IPS-18a (cell line): ENCODE data around the gene BPTF.
"Not testable (repeated sequence)": the region's sequence is repeated elsewhere in the genome, so short reads cannot be mapped to it uniquely, and the experiment has no call there.

Experiments
- H3K27ac ChIP-seq: one replicate; pipeline ENCODE4 v1.5.1; 2013; ENCODE audit warnings: low read length
- H3K27me3 ChIP-seq: one replicate; pipeline ENCODE4 v1.6.1; 2013; ENCODE audit warnings: mild to moderate bottlenecking, low read length; ENCODE audit not compliant: control insufficient read depth, insufficient read depth
- H3K36me3 ChIP-seq: one replicate; pipeline ENCODE4 v1.6.1; 2013; ENCODE audit warnings: low read depth, low read length; ENCODE audit not compliant: control insufficient read depth
- H3K4me1 ChIP-seq: one replicate; pipeline ENCODE4 v1.6.1; 2013; ENCODE audit warnings: low read depth, low read length; ENCODE audit not compliant: control insufficient read depth
- H3K4me3 ChIP-seq: one replicate; pipeline ENCODE4 v1.5.1; 2013; ENCODE audit warnings: low read length
- H3K9ac ChIP-seq: one replicate; pipeline ENCODE4 v1.6.1; 2013; ENCODE audit warnings: mild to moderate bottlenecking, low read length, moderate library complexity
- H3K9me3 ChIP-seq: one replicate; pipeline ENCODE4 v1.6.1; 2013; ENCODE audit warnings: low read depth, low read length; ENCODE audit not compliant: control insufficient read depth

Gene BPTF

GRCh38 chr17:67982686-67983382 is 157.5 kb downstream of the BPTF start:
- Histone ChIP-seq H3K27ac (no peak overlapping the region), H3K27me3 (no peaks in the 10 kb centered on the region), H3K9me3 (no peaks in the 10 kb centered on the region), H3K9ac (no peak overlapping the region), H3K4me3 (no peak overlapping the region), H3K36me3 (no peaks in the 10 kb centered on the region), H3K4me1 (no peaks in the 10 kb centered on the region)

- Histone ChIP-seq H3K9ac (no peak overlapping the region), H3K4me1 (no peaks in the 10 kb centered on the region), H3K27me3 (no peaks in the 10 kb centered on the region), H3K4me3 (no peak overlapping the region), H3K36me3 (no peaks in the 10 kb centered on the region), H3K9me3 (no peaks in the 10 kb centered on the region), H3K27ac (no peak overlapping the region)
Measured at GRCh38 chr17:67983383-67983688, 158.0 kb downstream of the BPTF start.

DNA sequence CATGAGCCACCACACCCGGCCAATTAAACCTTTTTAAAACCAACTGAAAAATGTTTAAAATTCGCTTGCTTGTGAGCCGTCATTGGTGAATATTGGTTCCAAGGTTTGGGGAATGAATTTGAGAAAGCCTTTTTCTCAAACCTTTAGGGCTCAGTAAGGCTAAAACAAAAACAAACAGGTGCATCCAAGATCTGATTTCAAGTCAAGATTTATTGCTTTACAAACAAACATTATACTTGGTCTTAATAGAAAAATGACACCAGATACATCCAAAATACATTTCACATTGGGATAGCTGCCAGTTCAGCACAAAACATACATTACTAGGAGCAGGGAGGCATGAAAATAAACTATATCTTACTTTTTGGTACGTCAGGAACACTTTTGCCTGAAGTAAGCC is 165.6 kb downstream of the BPTF start:
- no peak overlapping the region for H3K27ac ChIP-seq
- H3K4me1 ChIP-seq = peaks cover 14% of the 10 kb centered on the region
- no peaks in the 10 kb centered on the region for H3K36me3 ChIP-seq
- H3K4me3 ChIP-seq = no peak overlapping the region
- H3K9ac ChIP-seq = no peak overlapping the region
- peaks cover 22% of the 10 kb centered on the region for H3K27me3 ChIP-seq
- no peaks in the 10 kb centered on the region for H3K9me3 ChIP-seq

DNA sequence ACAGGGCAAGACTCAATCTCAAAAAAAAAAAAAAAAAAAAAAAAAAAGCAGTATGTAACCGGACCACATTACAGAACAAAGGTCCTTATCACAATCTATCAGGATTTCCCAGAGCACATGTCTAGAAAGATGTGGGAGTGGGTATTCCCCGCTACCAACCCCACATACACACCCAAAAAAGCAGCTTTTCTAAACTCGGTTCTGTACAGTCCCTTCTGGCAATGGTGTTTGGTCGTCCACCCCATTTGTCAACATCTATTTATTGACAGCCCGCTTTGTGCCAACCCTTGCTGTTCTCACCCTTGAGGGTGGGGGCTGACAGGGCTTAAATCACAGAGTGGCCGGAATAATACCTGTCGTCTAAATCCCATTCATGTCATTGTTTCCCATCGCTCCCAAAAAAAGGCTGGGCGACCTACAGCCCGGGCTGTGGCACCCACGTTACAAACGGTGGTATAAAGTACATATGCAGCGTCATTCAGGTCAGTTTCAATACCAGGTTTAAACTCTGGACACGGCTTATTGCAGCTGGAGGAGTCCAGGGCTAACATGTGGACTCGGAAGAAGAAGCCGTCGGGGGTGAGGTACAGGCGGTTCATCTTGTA is 167.3 kb downstream of the BPTF start:
- H3K36me3 ChIP-seq = no peaks in the 10 kb centered on the region

GRCh38 chr17:67993153-67993997 is 168.1 kb downstream of the BPTF start:
- H3K36me3 ChIP-seq = no peaks in the 10 kb centered on the region
- peaks cover 18% of the 10 kb centered on the region for H3K4me1 ChIP-seq
- no peaks in the 10 kb centered on the region for H3K9me3 ChIP-seq
- peaks cover 33% of the 10 kb centered on the region for H3K27me3 ChIP-seq
- H3K27ac ChIP-seq = no peak overlapping the region
- H3K9ac ChIP-seq = peak overlapping the region; percentile 72
- H3K4me3 ChIP-seq = peak overlapping the region; percentile 90

More for the DNA sequence above, 167.3 kb downstream of the BPTF start:
- peaks cover 33% of the 10 kb centered on the region for H3K27me3 ChIP-seq
- H3K27ac ChIP-seq = no peak overlapping the region
- peaks cover 18% of the 10 kb centered on the region for H3K4me1 ChIP-seq
- H3K9ac ChIP-seq = peak overlapping the region; percentile 72
- H3K4me3 ChIP-seq = peak overlapping the region; percentile 90
- H3K9me3 ChIP-seq = no peaks in the 10 kb centered on the region

DNA sequence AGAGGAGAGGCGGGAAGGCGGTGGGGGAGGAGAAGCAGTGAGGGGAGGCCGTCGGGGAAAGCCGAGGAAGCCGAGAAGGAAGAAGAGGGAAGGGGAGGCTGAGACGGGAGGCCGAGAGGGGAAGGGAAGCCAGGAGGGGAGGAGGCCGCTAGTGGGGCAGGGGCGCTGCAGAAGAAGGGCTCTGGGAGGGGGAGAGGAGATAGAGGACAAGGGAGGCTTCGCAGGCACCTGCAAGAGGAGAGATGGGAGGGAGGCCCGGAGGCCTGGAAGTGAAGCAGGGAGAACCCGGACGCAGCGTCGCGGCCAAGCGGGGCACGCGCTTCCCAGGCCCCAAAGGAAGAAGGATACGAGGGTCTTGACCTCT is 168.7 kb downstream of the BPTF start:
- Histone ChIP-seq H3K4me1 (peaks cover 18% of the 10 kb centered on the region), H3K36me3 (no peaks in the 10 kb centered on the region), H3K27me3 (peaks cover 33% of the 10 kb centered on the region), H3K9ac (peak overlapping the region; percentile 54), H3K27ac (no peak overlapping the region), H3K4me3 (peak overlapping the region; percentile 74), H3K9me3 (no peaks in the 10 kb centered on the region)

DNA sequence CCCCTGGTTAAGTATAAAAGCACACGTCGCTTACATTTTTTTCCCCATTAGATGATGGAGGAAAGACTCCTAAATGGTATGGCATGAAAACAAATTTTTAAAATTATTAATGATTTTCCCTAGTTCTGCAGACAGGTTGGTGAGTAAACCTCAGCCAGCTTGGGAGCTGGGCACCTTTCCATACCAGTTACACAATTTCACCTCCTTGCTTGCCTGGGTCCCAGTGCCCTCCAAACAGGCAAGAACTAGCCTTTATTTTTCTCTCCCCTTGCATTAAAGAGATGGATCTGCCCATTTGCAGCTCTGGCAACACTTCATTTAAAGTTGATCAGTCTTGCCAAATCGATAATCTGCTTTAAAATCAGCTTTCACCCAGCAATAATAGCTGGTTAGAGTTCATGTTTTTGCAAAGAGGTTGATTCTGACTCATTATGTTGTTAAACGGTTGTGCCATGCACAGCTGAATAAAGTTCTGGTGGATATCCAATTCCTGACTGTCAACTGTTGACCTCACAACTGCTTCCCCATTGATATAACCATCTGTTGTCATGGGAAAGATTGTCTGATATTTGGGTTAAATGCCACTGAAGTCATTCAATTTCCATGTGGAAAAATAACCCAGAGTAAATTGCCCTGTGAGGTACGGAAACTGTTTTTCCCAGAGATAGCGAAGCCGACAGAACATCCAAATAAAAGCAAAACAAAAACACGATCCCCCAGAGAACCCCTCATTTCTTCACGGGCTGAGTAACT is 169.7 kb downstream of the BPTF start:
- no peak overlapping the region for H3K27ac ChIP-seq
- H3K4me3 ChIP-seq = peak overlapping the region; percentile 70
- peak overlapping the region; percentile 25 for H3K9ac ChIP-seq
- peaks cover 18% of the 10 kb centered on the region for H3K4me1 ChIP-seq
- H3K27me3 ChIP-seq = peaks cover 33% of the 10 kb centered on the region
- H3K9me3 ChIP-seq = no peaks in the 10 kb centered on the region
- H3K36me3 ChIP-seq = no peaks in the 10 kb centered on the region

GRCh38 chr17:67995570-67996263 is 170.4 kb downstream of the BPTF start:
- Histone ChIP-seq H3K27ac (no peak overlapping the region), H3K9me3 (no peaks in the 10 kb centered on the region), H3K4me1 (peaks cover 18% of the 10 kb centered on the region), H3K4me3 (peak overlapping the region; percentile 70), H3K36me3 (no peaks in the 10 kb centered on the region), H3K27me3 (peaks cover 33% of the 10 kb centered on the region), H3K9ac (peak overlapping the region; percentile 13)

DNA sequence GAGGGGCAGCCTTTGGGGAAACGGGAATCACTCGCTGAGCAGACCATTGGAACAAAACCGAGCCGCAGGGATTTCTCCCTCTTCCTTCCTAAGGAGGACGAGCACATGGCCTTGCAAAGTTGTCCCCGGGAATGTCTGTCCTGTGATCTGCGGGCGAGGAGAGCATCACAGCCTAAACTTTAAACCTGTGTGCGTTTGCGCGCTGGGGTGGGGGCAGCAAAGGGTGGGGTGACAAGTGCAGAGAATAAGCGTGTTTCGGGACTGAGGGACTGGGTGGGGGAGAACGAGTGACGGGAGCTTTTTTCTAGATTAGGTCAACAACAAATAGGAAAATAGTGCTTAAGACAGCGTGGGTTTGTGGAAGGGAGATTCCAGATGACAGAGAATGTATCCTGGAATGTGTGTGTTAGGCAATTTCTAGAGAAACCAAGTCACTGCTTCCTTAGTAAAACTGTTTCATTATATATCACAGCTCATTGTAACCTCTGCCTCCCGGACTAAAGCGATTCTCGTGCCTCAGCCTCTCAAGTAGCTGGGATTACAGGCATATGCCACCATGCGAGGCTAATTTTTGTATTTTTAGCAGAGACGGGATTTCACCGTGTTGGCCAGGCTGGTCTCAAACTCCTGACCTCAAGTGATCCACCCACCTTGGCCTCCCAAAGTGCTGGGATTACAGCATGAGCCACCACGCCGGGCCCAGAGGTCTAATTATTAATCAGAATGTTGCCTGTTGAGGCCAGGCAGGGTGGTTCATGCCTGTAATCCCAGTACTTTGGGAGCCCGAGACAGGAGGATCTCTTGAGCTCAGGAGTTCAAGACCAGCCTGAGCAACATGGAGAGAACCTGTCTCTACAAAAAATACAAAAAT is 171.2 kb downstream of the BPTF start, which contains the start of gene C17orf58:
Gene C17orf58 (minus strand): TSS at position 169 of the 871 bp plus-strand sequence. CDS start 271 bp downstream, outside the sequence.
- not testable (repeated sequence) for H3K36me3 ChIP-seq, H3K9me3 ChIP-seq, H3K27ac ChIP-seq
- peaks cover 18% of the 10 kb centered on the region for H3K4me1 ChIP-seq
- H3K27me3 ChIP-seq = peaks cover 33% of the 10 kb centered on the region
- H3K4me3 ChIP-seq = peak within 1 kb of the TSS; percentile 70
- H3K9ac ChIP-seq = peak within 1 kb of the TSS; percentile 13

DNA sequence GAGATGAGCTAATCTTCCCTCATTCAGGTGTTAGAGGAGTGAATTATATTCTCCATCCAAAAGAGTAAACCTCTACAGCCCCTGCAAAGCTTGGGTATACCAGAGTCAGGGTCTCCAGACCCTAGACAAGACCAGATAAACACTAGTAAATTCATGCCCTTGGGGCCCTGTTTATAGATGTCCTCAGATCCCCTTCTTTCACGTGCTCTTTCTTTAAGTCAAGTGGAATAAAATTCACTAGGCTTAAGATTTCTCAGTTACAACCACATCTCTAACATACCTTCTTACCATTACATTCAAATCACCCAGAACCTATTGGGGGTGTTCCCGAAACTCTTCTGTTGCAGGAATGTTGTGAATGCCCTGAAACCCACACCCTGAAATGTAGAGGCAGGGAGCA is 173.2 kb downstream of the BPTF start:
- Histone ChIP-seq H3K9ac (no peak overlapping the region), H3K4me1 (peaks cover 14% of the 10 kb centered on the region), H3K9me3 (no peaks in the 10 kb centered on the region), H3K36me3 (no peaks in the 10 kb centered on the region), H3K27me3 (peaks cover 26% of the 10 kb centered on the region), H3K4me3 (no peak overlapping the region), H3K27ac (no peak overlapping the region)
